ENCODE measurements around the gene TOR3A.

TOR3A gene

DNA sequence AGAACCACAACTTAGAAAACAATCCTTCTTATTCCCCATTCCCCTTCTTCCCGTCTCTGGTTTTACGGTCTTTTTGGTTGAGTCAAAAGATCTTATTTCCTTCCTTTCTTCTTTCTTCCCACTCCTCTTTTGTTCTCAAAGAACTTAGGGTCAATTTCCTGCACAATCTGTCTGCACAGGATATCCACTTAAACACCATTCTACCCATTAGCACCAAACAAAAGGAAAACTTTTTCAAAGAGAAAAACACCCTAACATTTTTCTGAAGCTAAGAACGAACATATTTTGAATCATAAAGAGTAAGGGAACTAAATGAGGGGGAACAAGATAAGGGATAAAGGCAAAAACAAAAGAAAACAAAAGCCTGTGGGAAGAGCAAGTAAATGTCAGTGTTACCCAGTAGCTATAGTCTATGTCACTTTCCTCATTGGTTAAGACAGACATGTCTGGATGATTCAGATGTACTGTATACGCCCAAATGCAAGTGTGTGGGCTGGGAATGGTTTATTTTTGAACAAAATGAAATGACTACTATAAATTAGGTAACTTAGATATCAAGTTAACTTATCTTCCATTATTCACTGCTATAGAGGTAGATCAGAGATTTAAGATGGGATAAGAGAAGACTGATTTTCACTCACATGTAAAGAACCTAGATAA, 59.9 kb downstream of the TOR3A start:
- H3K4me2 ChIP-seq (ENCODE audit: low read length) = no peak overlapping the region
- H3K36me3 ChIP-seq (replicated peaks; ENCODE audit: low read depth, low read length) = no peaks in the 10 kb centered on the region
- H3K9ac ChIP-seq (ENCODE audit: low read length) = no peak overlapping the region
- H3K4me3 ChIP-seq (ENCODE audit: low read length) = no peak overlapping the region
- H3K79me2 ChIP-seq (ENCODE audit: low read length) = peaks cover 14% of the 10 kb centered on the region; the same call in 1 of the 2 replicates
- H2AFZ ChIP-seq (ENCODE audit: low read depth, low read length) = no peak overlapping the region
- no peaks in the 10 kb centered on the region for H3K27me3 ChIP-seq (ENCODE audit: low read depth, low read length)
- no peak for TF ChIP-seq EZH2phosphoT487 (IDR thresholded peaks at IDR 0.05; ENCODE audit: low read depth)
- TF ChIP-seq, protein P1, sequence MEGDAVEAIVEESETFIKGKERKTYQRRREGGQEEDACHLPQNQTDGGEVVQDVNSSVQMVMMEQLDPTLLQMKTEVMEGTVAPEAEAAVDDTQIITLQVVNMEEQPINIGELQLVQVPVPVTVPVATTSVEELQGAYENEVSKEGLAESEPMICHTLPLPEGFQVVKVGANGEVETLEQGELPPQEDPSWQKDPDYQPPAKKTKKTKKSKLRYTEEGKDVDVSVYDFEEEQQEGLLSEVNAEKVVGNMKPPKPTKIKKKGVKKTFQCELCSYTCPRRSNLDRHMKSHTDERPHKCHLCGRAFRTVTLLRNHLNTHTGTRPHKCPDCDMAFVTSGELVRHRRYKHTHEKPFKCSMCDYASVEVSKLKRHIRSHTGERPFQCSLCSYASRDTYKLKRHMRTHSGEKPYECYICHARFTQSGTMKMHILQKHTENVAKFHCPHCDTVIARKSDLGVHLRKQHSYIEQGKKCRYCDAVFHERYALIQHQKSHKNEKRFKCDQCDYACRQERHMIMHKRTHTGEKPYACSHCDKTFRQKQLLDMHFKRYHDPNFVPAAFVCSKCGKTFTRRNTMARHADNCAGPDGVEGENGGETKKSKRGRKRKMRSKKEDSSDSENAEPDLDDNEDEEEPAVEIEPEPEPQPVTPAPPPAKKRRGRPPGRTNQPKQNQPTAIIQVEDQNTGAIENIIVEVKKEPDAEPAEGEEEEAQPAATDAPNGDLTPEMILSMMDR (IDR thresholded peaks at IDR 0.05; ENCODE audit: low read depth, low read length) = no peak
- no peaks in the 10 kb centered on the region for H3K9me3 ChIP-seq (ENCODE audit: insufficient read depth, low read length)
- H3K4me1 ChIP-seq (ENCODE audit: low read length) = peaks cover 5% of the 10 kb centered on the region
- no peak overlapping the region for H3K27ac ChIP-seq (ENCODE audit: low read length)
- H4K20me1 ChIP-seq (ENCODE audit: insufficient read depth, low read length) = 0 out of 2 replicates have a peak, but pooled peaks cover 3% of the 10 kb centered on the region

DNA sequence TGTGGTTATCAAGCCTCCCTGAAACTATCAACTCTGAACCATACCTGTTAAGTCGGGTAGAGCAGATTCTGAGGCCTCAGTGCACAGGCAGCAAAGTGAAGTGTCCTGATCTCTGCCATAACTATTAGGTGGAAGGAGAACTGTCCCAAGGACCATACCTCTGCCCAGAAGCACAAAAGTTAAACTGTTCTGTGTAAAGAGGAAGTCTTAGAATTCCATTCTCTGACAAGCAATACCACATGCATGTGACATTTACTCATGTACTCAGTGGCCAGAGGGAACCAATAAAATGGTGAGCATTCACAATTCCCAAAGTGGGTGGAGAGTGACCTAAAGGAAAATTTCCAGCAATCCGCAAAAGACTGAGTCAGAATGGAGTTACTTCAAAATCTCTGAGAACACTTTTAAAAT, 61.0 kb downstream of the TOR3A start:
- Histone ChIP-seq H3K4me3 (ENCODE audit: low read length) (no peak overlapping the region), H2AFZ (ENCODE audit: low read depth, low read length) (no peak overlapping the region), H3K4me2 (ENCODE audit: low read length) (no peak overlapping the region), H3K27me3 (ENCODE audit: low read depth, low read length) (no peaks in the 10 kb centered on the region), H3K4me1 (ENCODE audit: low read length) (peaks cover 5% of the 10 kb centered on the region), H3K27ac (ENCODE audit: low read length) (no peak overlapping the region), H3K36me3 (replicated peaks; ENCODE audit: low read depth, low read length) (no peaks in the 10 kb centered on the region), H4K20me1 (ENCODE audit: insufficient read depth, low read length) (0 out of 2 replicates have a peak, but pooled peaks cover 3% of the 10 kb centered on the region), H3K9me3 (ENCODE audit: insufficient read depth, low read length) (no peaks in the 10 kb centered on the region), H3K9ac (ENCODE audit: low read length) (no peak overlapping the region), H3K79me2 (ENCODE audit: low read length) (peaks cover 9% of the 10 kb centered on the region; the same call in 1 of the 2 replicates)
- no peak for TF ChIP-seq EZH2phosphoT487 (IDR thresholded peaks at IDR 0.05; ENCODE audit: low read depth)
- TF ChIP-seq, protein P1 (IDR thresholded peaks at IDR 0.05; ENCODE audit: low read depth, low read length) = no peak

DNA sequence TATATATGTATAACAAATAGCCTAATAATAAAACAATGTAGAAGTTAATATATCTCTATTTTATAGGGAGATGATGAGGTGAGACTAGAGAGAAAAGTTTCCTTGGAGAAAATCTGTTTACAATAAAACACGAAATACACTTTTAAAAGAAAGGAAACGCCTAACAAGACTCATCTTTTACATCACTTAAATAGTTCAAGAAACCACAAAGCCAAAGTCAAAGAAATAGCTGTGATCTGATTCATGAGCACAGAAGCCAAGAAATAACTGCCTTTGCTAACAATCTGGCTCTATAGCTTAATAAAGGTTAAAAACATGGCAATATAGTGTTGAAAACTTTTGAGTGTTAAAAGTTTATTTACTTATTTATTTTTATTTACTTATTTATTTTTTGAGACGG, 61.5 kb downstream of the TOR3A start:
- Histone ChIP-seq H3K36me3 (replicated peaks; ENCODE audit: low read depth, low read length) (no peaks in the 10 kb centered on the region), H3K4me1 (ENCODE audit: low read length) (peaks cover 5% of the 10 kb centered on the region), H3K27me3 (ENCODE audit: low read depth, low read length) (no peaks in the 10 kb centered on the region), H3K9ac (ENCODE audit: low read length) (no peak overlapping the region), H3K4me3 (ENCODE audit: low read length) (no peak overlapping the region), H3K4me2 (ENCODE audit: low read length) (no peak overlapping the region), H3K27ac (ENCODE audit: low read length) (no peak overlapping the region), H4K20me1 (ENCODE audit: insufficient read depth, low read length) (0 out of 2 replicates have a peak, but pooled peaks cover 3% of the 10 kb centered on the region), H2AFZ (ENCODE audit: low read depth, low read length) (no peak overlapping the region), H3K79me2 (ENCODE audit: low read length) (0 out of 2 replicates have a peak, but pooled peaks cover 7% of the 10 kb centered on the region), H3K9me3 (ENCODE audit: insufficient read depth, low read length) (no peaks in the 10 kb centered on the region)
- no peak for TF ChIP-seq EZH2phosphoT487 (IDR thresholded peaks at IDR 0.05; ENCODE audit: low read depth)
- TF ChIP-seq, protein P1 (IDR thresholded peaks at IDR 0.05; ENCODE audit: low read depth, low read length) = no peak

DNA sequence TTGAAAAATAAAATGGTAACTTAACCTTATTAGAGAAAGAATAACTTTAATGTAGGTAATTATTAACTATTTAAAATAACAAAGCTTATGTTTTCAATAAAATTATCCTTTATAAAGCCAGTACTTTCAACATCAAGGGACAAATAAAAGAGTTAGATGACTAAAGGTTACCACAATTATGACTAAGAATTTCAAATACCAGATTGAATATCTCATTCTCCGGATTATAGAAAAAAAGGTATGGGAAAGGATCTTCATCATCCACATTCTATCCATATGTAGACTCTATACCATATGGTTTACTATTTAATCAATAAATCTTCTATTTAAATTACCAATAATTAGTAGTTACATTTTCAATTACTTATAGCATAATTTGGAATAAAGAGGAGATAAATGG, 62.8 kb downstream of the TOR3A start:
- H3K9ac ChIP-seq (ENCODE audit: low read length) = no peak overlapping the region
- H3K4me1 ChIP-seq (ENCODE audit: low read length) = peaks cover 5% of the 10 kb centered on the region
- H3K79me2 ChIP-seq (ENCODE audit: low read length) = 0 out of 2 replicates have a peak, but pooled peaks cover 5% of the 10 kb centered on the region
- no peaks in the 10 kb centered on the region for H3K36me3 ChIP-seq (replicated peaks; ENCODE audit: low read depth, low read length)
- no peaks in the 10 kb centered on the region for H3K9me3 ChIP-seq (ENCODE audit: insufficient read depth, low read length)
- 0 out of 2 replicates have a peak, but pooled peaks cover 3% of the 10 kb centered on the region for H4K20me1 ChIP-seq (ENCODE audit: insufficient read depth, low read length)
- no peaks in the 10 kb centered on the region for H3K27me3 ChIP-seq (ENCODE audit: low read depth, low read length)
- no peak overlapping the region for H3K27ac ChIP-seq (ENCODE audit: low read length)
- H2AFZ ChIP-seq (ENCODE audit: low read depth, low read length) = no peak overlapping the region
- H3K4me2 ChIP-seq (ENCODE audit: low read length) = no peak overlapping the region
- no peak overlapping the region for H3K4me3 ChIP-seq (ENCODE audit: low read length)
- TF ChIP-seq, protein P1 (IDR thresholded peaks at IDR 0.05; ENCODE audit: low read depth, low read length) = no peak
- no peak for TF ChIP-seq EZH2phosphoT487 (IDR thresholded peaks at IDR 0.05; ENCODE audit: low read depth)

Data from OCI-LY3 (cell line).